K562 (cell line): ENCODE results near the gene NUTF2. TPM values are rescaled to one million over a fixed set of nuclear protein-coding genes. Genes with fewer than 3 reads are reported as not detected.

Source experiments
- ARID4B ChIP-seq: sonication (generic); formaldehyde crosslinking; IDR thresholded peaks from 2 replicates; pipeline ENCODE4 v1.8.0; 2022; ENCODE audit warnings: mild to moderate bottlenecking, missing genetic modification reagents
- ATF4 ChIP-seq: fragments of 450-650 bp; formaldehyde crosslinking; IDR thresholded peaks from 2 replicates; pipeline ENCODE4 v1.4.0; 2022; ENCODE audit warnings: mild to moderate bottlenecking, moderate library complexity
- CBX2 ChIP-seq: fragments of 200-600 bp; sonication (generic); IDR thresholded peaks from one replicate; pipeline ENCODE4 v1.6.1; 2012; ENCODE audit warnings: mild to moderate bottlenecking, low read length, inconsistent platforms; ENCODE audit not compliant: insufficient read depth, poor library complexity, severe bottlenecking
- ETV5 ChIP-seq: sonication (generic); formaldehyde crosslinking; IDR thresholded peaks from 2 replicates; pipeline ENCODE4 v1.4.0; 2020; ENCODE audit warnings: low read depth, mild to moderate bottlenecking, missing genetic modification reagents
- FUS ChIP-seq: fragments of 200-400 bp; formaldehyde crosslinking; optimal IDR thresholded peaks from 2 replicates; pipeline ENCODE3; 2017; ENCODE audit warnings: low read depth, low read length
- IFI16 ChIP-seq: fragments of 250-450 bp; sonication (Bioruptor Pico); IDR thresholded peaks from 2 replicates; pipeline ENCODE4 v2.1.2; 2022; ENCODE audit warnings: mild to moderate bottlenecking, inconsistent platforms
- MEIS2 ChIP-seq: fragments of 450-650 bp; IDR thresholded peaks from 2 replicates; pipeline ENCODE4 v1.6.1; 2014; ENCODE audit warnings: mild to moderate bottlenecking; ENCODE audit not compliant: partially characterized antibody
- NBN ChIP-seq: fragments of 450-650 bp; IDR thresholded peaks from 2 replicates; pipeline ENCODE4 v1.6.1; 2016; ENCODE audit warnings: low read depth, mild to moderate bottlenecking
- NCOA1 ChIP-seq: fragments of 450-650 bp; IDR thresholded peaks from 2 replicates; pipeline ENCODE4 v1.6.1; 2016; ENCODE audit warnings: low read depth
- POLR2B ChIP-seq: fragments of 450-650 bp; IDR thresholded peaks from 2 replicates; pipeline ENCODE4 v1.6.1; 2018; ENCODE audit warnings: low read depth; ENCODE audit not compliant: partially characterized antibody
- SUPT5H ChIP-seq: fragments of 450-650 bp; IDR thresholded peaks from 2 replicates; pipeline ENCODE4 v1.6.1; 2016
- TCF3 ChIP-seq: sonication (generic); formaldehyde crosslinking; IDR thresholded peaks from 2 replicates; pipeline ENCODE4 v1.4.0; 2020; ENCODE audit warnings: mild to moderate bottlenecking, missing genetic modification reagents
- TSHZ1 ChIP-seq: fragments of 250-450 bp; sonication (Bioruptor Pico); IDR thresholded peaks from 2 replicates; pipeline ENCODE4 v1.4.0; 2020; ENCODE audit warnings: mild to moderate bottlenecking, moderate library complexity
- ZNF134 ChIP-seq: fragments of 250-450 bp; sonication (Bioruptor Pico); conservative IDR thresholded peaks from 2 replicates; pipeline ENCODE4 v1.4.0; 2020
- ZNF551 ChIP-seq: fragments of 250-450 bp; sonication (Bioruptor Pico); IDR thresholded peaks from 2 replicates; pipeline ENCODE4 v1.5.0; 2021; ENCODE audit warnings: mild to moderate bottlenecking, moderate library complexity
- ZNF639 ChIP-seq, 2 experiments: fragments of 200-800 bp in 1 of 2; sonication (Bioruptor generic) in 1 of 2; sonication (generic) in 1 of 2; formaldehyde crosslinking in 1 of 2; IDR thresholded peaks in 1 of 2; conservative IDR thresholded peaks in 1 of 2; 2 replicates each; pipeline versions ENCODE4 v1.5.0 to v1.6.1; 2016 to 2020; ENCODE audit warnings: missing compliant biosample characterization in 1 of 2, missing genetic modification characterization in 1 of 2, missing genetic modification reagents in 1 of 2
- ZNF695 ChIP-seq: fragments of 450-650 bp; formaldehyde crosslinking; IDR thresholded peaks from 2 replicates; pipeline ENCODE4 v1.4.0; 2020; ENCODE audit warnings: mild to moderate bottlenecking, moderate library complexity
- ZNF77 ChIP-seq: fragments of 250-450 bp; sonication (Bioruptor Pico); IDR thresholded peaks from 2 replicates; pipeline ENCODE4 v1.5.0; 2020
- polyA plus RNA-seq, 8 experiments: library from polyadenylated mRNA; depleted of rRNA in 4 of 8; stranded (reverse) in 5 of 8; unstranded in 3 of 8; fragments of >200 nt; fragmentation: Nextera tagmentation in 2 of 8; fragmentation: Illumina TruSeq in 1 of 8; extraction: Ambion mirVana in 2 of 8; extraction: Trizol in 1 of 8; gene quantifications; 2 replicates each; pipeline versions ENCODE4 v1.2.1 to v1.2.3, GENCODE V29; 2011 to 2014; ENCODE audit warnings: inconsistent platforms in 1 of 8, missing spikeins in 1 of 8
- total RNA-seq, 7 experiments: library from RNA; depleted of rRNA in 6 of 7; stranded (reverse); fragments of >200 nt in 6 of 7; fragmentation: Illumina TruSeq in 2 of 7; extraction: Trizol in 2 of 7; gene quantifications; 2 replicates each; pipeline versions ENCODE4 v1.2.1 to v1.2.3, GENCODE V29; 2011 to 2021; ENCODE audit warnings: low replicate concordance in 1 of 7

NUTF2 gene
- total and polyA plus RNA-seq, 9 of the 15 experiments (the other 6 are each of a cell fraction or from before 2014, with no cell fraction given) = 106 to 248 (median 147) TPM

GRCh38 chr16:67846320-67847063 lies at the start of gene NUTF2 (continued):
- TF ChIP-seq ZNF77 (CRISPR knock-in tag) = no peak
- TF ChIP-seq ZNF551 (CRISPR knock-in tag) = no peak
- TF ChIP-seq NBN = peak; percentile 49; the same call in 1 of the 2 replicates
- no peak for TF ChIP-seq MEIS2
- 0 out of 2 replicates have a peak, but pooled peaks have one; percentile 45 for TF ChIP-seq NCOA1
- 0 out of 2 replicates have a peak, but pooled peaks have one; percentile 36 for TF ChIP-seq ZNF134
- peak; percentile 96 for TF ChIP-seq ARID4B (CRISPR knock-in tag)
- TF ChIP-seq IFI16 (CRISPR knock-in tag) = no peak
- peak in 1 of 2 experiments; percentile 93; a peak in 2 of 4 replicates for TF ChIP-seq ZNF639 (CRISPR knock-in tag; conservative IDR thresholded peaks at IDR 0.05 in 1 of 2, IDR thresholded peaks at IDR 0.05 in 1 of 2)
- no peak for TF ChIP-seq CBX2
- TF ChIP-seq TSHZ1 (CRISPR knock-in tag) = no peak
- TF ChIP-seq TCF3 (CRISPR knock-in tag) = no peak
- TF ChIP-seq POLR2B = peak; percentile 65
- no peak for TF ChIP-seq FUS
- peak; percentile 78 for TF ChIP-seq ETV5 (CRISPR knock-in tag)
- TF ChIP-seq SUPT5H = peak; percentile 59
- no peak for TF ChIP-seq ZNF695 (CRISPR knock-in tag)
- TF ChIP-seq ATF4 (CRISPR knock-in tag) = 0 out of 2 replicates have a peak, but pooled peaks have one; percentile 13
